GM19467 (cell line): ENCODE measurements around the gene CCDC85C.
A peak's percentile ranks its signal among the peaks of the same experiment; 100 is the strongest.

Experiments
- ATAC-seq: cut with Tn5 transposase; IDR thresholded peaks from one replicate; pipeline ENCODE4 v1.9.1; 2021; ENCODE audit warnings: mild to moderate bottlenecking, moderate library complexity; ENCODE audit not compliant: unreplicated experiment

Gene CCDC85C

GRCh38 chr14:99497341-99497740, 106.7 kb downstream of the CCDC85C start:
- ATAC-seq, result no peak

DNA sequence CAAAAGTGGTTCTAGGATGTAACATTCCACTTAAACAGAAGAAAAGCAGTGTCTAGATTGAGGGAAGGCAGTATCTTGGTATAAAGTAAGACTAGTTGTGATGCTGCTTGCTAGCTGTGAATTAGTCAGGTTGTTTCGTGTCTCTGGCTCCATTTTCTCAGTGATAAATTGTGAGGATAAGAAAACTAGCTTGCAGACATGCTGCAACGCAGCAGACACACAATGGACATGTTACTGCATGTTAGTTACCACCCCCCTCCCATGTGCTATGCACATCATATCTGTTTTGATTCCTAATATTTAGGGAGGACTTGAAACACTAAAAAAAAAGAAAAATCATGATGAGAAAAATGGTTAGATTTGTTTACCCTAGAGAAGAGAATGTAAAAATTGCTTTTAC, 119.9 kb downstream of the CCDC85C start:
- ATAC-seq, result no peak

- ATAC-seq, result no peak
Observed at GRCh38 chr14:99481745-99482099, 122.3 kb downstream of the CCDC85C start.

DNA sequence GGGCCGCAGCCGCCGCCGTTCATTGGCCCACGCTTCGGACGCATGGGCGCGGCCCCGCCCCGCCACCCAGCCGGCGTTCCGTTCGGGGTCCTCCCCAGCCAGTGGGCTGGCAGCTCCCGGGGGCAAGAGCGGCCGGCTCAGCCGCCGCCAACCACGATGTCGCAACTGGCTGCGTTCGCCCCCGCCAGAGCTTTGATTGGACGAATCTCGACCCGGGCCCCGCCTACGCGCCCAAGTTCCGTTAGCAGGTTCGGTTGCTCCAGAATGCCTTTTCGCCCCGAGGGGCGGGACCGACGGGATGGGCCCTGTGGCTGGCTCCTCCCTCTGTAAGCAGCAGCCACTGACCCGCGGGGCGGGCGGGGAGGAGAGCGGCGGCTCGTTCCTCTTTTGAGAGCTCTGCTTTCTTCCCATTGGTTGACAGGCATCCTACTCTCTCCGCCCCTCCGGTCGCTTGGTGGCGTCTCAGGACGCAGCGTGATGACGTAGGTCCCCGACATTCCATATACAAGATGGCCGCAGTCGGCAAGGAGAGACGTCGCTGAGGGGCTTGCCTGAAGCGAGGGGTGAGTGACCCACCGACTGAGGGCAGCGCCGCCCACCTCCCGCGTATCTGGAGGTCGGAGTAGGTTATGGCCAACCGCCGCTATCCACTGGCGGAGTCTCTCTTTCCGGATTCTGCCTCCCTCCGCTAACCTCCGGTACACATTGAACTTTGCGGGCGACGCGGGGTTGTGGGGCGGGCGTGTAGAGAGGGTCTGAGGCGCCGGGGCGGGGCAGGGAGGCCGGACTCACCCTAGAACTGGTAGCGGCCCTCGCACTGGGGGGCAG, 122.9 kb downstream of the CCDC85C start, which contains the start of gene CCNK:
CCNK (plus strand) TSS at position 493 of the 828 bp plus-strand sequence. CDS start 11,269 bp downstream, outside the sequence.
- peak; percentile 86 for ATAC-seq

DNA sequence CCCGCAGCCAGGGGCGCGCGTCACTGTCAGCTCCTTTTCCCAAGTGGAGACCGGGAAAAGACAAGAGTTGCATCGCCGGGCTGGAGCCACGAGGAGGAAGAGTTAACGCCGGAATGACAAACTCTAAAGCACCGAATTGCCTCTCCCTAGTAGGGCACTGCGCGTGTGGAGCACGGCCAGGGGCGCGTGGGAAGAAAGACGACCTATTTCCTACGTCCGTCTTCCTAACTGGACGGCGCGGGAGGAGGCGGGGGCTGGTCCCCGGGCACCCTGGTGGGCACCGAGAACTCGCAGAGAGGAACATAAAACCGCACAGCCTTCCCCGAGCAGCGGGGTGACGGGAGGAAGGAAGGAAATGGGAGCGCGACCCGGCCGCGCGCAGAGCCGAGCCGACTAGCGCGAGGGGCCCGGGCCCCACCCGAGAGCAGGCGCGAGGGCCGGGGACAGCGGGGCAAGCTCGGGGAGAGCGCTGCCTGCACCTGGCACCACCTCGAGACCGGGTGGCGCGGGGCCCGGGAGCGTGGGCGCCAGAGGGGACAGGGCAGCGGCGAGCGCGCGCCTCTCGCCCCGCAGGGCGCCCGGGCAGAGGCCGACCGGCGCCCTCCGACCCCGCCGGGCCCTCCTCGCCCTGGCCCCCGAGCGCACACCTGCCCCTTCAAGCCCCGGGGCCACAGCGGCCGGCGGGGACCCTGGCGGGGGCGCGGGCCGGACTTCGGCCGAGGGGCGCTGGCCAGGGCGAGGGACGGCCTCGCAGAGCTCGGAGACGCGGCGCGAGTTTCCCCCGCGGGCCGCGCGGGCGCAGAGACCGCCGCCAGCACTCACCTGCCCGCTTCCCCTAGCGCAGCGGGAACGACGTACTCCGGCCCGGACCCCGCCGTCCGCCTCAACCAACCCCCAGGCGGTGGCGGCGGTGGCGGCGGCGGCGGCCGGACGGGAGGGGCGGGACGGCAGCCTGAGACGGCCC, 123.8 kb downstream of the CCDC85C start, which contains the start of gene SETD3:
SETD3 (minus strand) TSS at position 954 of the 964 bp plus-strand sequence. CDS start 15,054 bp downstream, outside the sequence.
- peak; percentile 3 for ATAC-seq

GRCh38 chr14:99479160-99479905, 124.7 kb downstream of the CCDC85C start:
- no peak for ATAC-seq

GRCh38 chr14:99478128-99478527, 125.9 kb downstream of the CCDC85C start:
- no peak for ATAC-seq

DNA sequence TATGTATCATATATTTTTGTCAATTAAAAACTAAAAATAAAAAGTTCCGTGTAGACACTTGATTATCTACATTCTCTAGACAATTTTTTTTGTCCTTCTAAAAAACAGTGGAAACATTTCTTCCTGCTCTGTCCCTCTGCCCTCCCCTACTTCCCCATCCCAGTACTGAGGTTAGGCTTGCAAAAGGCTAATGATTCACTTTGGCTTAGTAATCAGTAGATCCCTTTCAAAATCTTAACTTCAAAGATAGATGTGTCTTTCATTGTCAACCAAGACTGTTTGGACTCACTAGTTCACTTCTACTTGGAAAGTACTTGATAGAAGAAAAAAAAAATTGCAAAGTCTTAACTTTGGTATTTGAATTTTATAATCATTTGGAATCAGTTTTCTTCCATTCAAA, 127.1 kb downstream of the CCDC85C start:
- no peak for ATAC-seq

DNA sequence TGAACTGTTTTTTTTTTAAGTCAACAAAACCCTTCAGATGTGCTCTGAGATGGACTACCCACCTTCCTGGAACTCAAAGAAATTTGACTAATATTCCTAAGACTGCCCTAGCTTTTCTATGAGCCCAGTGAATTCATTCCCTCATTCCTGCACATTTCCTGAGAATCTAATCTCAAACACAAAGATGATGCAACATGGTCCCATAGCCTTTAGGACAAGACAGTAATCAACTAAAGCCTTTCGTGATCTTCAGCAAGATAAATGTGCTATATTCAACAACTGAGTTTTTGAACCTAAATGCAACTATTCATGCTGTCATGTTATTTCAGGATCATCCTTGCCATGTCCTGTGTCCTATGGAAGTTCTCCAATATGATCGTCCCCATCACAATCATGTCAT, 128.3 kb downstream of the CCDC85C start:
- ATAC-seq, result no peak

DNA sequence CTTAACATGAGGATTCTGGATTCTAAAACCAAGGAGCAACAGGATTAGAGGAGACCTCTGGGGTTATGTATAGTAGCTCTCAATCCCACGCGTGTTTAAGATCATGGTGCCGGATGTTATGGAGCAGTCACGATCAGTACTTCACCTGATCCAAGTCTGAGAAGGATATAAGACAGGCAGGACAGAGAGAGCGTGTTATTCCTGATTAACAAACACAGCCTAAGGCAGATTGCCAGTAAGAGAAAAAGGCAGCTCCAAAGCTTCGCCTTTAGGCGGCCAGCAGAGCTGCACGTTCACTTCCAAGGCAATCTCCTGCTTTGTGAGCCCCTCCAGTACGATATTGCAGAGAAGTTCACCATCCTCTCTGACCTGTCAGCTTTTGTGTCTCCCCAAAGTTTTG, 128.8 kb downstream of the CCDC85C start:
- no peak for ATAC-seq

- no peak for ATAC-seq
Observed at GRCh38 chr14:99473458-99473857, 130.5 kb downstream of the CCDC85C start.

DNA sequence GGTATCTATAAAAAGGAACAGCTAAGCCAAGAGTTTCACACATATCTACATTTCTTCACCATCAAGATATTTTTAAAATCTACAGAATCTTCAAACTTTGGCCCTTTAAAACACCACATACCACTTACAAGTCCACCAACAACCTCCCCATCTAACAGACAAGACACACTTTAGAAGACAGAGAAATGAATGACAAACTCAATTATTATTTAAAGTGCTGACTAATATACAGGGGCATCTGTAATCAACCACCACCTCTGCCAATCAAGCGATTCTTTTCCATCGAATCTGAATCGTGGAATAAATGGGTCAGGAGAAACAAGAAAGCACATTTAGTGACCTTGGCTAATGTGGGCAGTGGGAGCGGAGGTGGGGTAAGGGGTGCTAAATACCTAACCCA, 131.1 kb downstream of the CCDC85C start:
- ATAC-seq, result no peak

DNA sequence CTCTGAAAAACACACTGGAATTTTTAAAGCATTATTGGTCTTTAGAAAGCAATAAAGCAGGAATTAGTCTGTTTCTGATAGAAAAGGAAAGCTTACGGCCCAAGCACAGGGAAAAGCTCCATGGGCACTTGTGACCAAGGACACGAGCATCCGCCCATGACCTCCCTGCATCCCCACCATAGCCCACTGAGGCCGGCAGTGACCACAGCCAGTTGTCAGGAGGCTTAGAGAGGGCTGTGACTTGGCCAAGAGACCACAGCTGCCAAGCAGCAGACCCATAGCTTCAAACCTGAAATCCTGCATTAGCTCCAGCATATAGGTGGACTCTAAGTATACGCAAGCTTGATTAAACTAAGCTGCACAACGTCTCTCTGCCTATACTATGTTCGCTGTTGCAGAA, 132.3 kb downstream of the CCDC85C start:
- no peak for ATAC-seq

GRCh38 chr14:99468836-99469592, 135.0 kb downstream of the CCDC85C start:
- ATAC-seq, result no peak

- no peak for ATAC-seq
Observed at GRCh38 chr14:99468081-99468480, 135.9 kb downstream of the CCDC85C start.

- ATAC-seq, result no peak
Observed at GRCh38 chr14:99467336-99468078, 136.5 kb downstream of the CCDC85C start.

DNA sequence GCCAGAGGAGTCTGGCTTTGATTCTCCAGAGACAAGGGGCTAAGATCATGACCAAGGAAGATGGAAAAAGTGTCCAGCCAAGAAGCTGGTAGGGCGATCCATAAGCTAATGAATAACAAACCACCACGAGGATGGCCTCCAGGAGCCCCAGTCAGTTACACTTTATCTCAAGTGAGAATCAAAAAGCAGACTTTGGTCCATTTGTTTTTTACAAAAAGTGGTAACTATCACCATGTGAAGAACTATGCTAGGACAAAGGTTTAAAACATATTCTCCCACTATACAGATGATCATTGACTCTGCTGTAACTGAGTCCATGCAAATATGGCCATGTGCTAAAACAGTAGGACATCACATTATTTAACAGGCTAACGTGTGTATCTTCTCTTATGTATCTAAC, 137.2 kb downstream of the CCDC85C start:
- no peak for ATAC-seq

- no peak for ATAC-seq
Observed at GRCh38 chr14:99465288-99465687, 138.7 kb downstream of the CCDC85C start.

DNA sequence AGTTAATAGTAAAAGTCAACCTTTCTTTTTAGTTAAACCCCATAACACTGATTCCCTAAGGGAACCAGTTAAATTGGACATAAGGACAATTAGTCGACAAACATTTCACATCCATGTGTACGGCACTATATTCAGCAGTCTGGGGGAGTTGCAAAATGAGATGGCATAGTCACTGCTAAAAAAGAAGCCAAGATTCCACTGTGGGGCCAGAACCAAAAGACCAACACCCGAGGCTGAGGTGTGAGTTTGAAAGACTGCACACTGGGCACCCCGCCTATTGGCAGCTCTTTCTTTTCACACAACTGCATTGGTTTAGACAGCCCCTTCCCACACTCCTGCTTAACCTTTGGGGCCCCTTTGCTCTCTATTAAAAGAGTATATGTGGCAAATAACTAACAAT, 140.0 kb downstream of the CCDC85C start:
- ATAC-seq, result no peak
